Neural cell (in vitro differentiated cells): ENCODE results near the gene HNRNPM.
"Not testable (repeated sequence)": the region's sequence is repeated elsewhere in the genome, so short reads cannot be mapped to it uniquely, and the experiment has no call there.

Experiments used
- CTCF ChIP-seq: fragments of 450-650 bp; IDR thresholded peaks from 2 replicates; pipeline ENCODE4 v1.5.1; 2014; ENCODE audit warnings: antibody characterized with exemption, mild to moderate bottlenecking, moderate library complexity; ENCODE audit not compliant: poor library complexity, severe bottlenecking
- EZH2 ChIP-seq: fragments of 200-600, 300-800 bp; shearing (Covaris generic), sonication (generic); IDR thresholded peaks from 2 replicates; pipeline ENCODE4 v1.6.1; 2014; ENCODE audit warnings: antibody characterized with exemption, low read length, borderline replicate concordance, mild to moderate bottlenecking; ENCODE audit not compliant: insufficient read depth, poor library complexity, severe bottlenecking
- POLR2AphosphoS5 ChIP-seq: IDR thresholded peaks from 2 replicates; pipeline ENCODE4 v1.6.1; 2012
- RAD21 ChIP-seq: fragments of 450-650 bp; conservative IDR thresholded peaks from 2 replicates; pipeline ENCODE4 v1.6.1; 2014; ENCODE audit warnings: antibody characterized with exemption, mild to moderate bottlenecking, moderate library complexity
- REST ChIP-seq: IDR thresholded peaks from 2 replicates; pipeline ENCODE4 v1.6.1; 2012; ENCODE audit warnings: borderline replicate concordance
- SMC3 ChIP-seq: fragments of 450-650 bp; conservative IDR thresholded peaks from 2 replicates; pipeline ENCODE4 v1.6.1; 2014; ENCODE audit warnings: antibody characterized with exemption, mild to moderate bottlenecking, moderate library complexity; ENCODE audit not compliant: poor library complexity
- TAF1 ChIP-seq: IDR thresholded peaks from 2 replicates; pipeline ENCODE4 v1.6.1; 2012; ENCODE audit warnings: low read depth

GRCh38 chr19:8514505-8515009 lies 69.8 kb downstream of the HNRNPM start:
- not testable (repeated sequence) for TF ChIP-seq POLR2AphosphoS5, CTCF, RAD21, EZH2, TAF1, REST, SMC3
